Measurements from ENCODE around the gene PILRA. TPM values are rescaled to one million over a fixed set of nuclear protein-coding genes. Genes with fewer than 3 reads are reported as not detected.
"Not testable (repeated sequence)": the region's sequence is repeated elsewhere in the genome, so short reads cannot be mapped to it uniquely, and the experiment has no call there.

Gene PILRA
- total and polyA plus RNA-seq, 4 experiments from 2014 or later, result 0.32 to 5.8 (median 5.7) TPM; not detected in 1

DNA sequence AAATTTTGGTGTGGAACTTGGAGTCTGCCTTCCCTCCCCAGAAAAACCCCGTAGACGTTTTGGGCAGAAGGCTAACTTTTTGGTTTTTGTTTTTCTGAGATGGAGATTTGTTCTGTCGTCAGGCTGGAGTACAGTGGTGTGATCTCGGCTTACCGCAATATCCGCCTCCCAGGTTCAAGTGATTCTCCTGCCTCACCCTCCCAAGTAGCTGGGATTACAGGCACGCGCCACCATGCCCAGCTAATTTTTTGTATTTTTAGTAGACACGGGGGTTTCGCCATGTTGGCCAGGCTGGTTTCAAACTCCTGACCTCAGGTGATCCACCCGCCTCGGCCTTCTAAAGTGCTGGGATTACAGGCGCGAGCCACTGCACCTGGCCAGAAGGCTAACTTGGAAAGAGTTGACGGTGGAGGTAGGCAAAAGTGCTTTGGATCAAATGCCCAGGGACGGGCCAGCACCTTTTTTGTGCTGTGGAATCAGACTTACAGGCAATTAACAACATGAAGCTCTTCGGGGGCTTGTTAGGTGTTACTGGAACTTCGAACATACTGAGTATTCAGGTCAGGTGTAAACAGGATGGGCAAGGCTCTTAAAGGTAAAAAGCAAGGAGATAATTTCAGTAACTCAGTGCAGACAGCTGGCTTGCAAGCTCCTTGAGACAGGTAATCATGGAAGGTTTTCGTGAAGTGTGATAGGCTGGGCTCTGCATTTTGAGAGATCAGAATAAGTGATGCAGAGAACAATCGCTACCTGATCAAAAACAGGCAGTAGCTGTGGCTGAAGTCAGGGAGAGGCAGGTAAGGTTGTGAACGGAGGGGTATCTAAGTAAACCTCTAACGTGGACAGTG lies 61.2 kb downstream of the PILRA start:
- no peaks in the 10 kb centered on the region for H3K9me3 ChIP-seq (ENCODE audit: control insufficient read depth in 1 of 2, low read length in 2 of 2)
- peak overlapping the region; percentile 81 to 99 (median 94) for H3K27ac Mint-ChIP-seq
- H3K27me3 ChIP-seq (ENCODE audit: insufficient read depth, low read length), result no peaks in the 10 kb centered on the region
- H3K4me1 Mint-ChIP-seq, result peaks cover 26 to 64% (median 44%) of the 10 kb centered on the region in 4 donors
- H3K4me3 Mint-ChIP-seq, result peak overlapping the region; percentile 85 to 91 (median 90)
- H3K4me1 ChIP-seq (ENCODE audit: insufficient read depth, low read length), result peaks cover 54% of the 10 kb centered on the region
- peak overlapping the region; percentile 78 to 95 for H3K4me3 ChIP-seq (ENCODE audit: low read length in 2 of 2)
- intact Hi-C loops (cut with micrococcal nuclease), result no loop called here
- peak overlapping the region; percentile 92 for H3K27ac ChIP-seq (ENCODE audit: low read depth, low read length)
- peaks cover 12 to 51% of the 10 kb centered on the region in 2 donors for H3K36me3 Mint-ChIP-seq
- H3K9me3 Mint-ChIP-seq, result peaks cover 0 to 4% (median 0%) of the 10 kb centered on the region in 8 donors
- H3K36me3 ChIP-seq (ENCODE audit: insufficient read depth, low read length), result peaks cover 22% of the 10 kb centered on the region
- no peak for DNase-seq
- POLR2A ChIA-PET (ENCODE audit: partially characterized antibody), result interaction anchor here (1.1 to 7.0 kb wide), 9 partner anchors 16 to 286 kb away, joined by 3 to 74 read pairs (median 6); partner anchors contain the start of genes FBXO24, LAMTOR4, LRCH4 and MOSPD3
- H3K27me3 Mint-ChIP-seq, result no peaks in the 10 kb centered on the region
- CTCF ChIA-PET (ENCODE audit: partially characterized antibody), result interaction anchor here (0.6 to 2.7 kb wide), 6 partner anchors 16 to 301 kb away, joined by 3 to 8 read pairs (median 4); partner anchors contain the start of genes FBXO24 and LRCH4

DNA sequence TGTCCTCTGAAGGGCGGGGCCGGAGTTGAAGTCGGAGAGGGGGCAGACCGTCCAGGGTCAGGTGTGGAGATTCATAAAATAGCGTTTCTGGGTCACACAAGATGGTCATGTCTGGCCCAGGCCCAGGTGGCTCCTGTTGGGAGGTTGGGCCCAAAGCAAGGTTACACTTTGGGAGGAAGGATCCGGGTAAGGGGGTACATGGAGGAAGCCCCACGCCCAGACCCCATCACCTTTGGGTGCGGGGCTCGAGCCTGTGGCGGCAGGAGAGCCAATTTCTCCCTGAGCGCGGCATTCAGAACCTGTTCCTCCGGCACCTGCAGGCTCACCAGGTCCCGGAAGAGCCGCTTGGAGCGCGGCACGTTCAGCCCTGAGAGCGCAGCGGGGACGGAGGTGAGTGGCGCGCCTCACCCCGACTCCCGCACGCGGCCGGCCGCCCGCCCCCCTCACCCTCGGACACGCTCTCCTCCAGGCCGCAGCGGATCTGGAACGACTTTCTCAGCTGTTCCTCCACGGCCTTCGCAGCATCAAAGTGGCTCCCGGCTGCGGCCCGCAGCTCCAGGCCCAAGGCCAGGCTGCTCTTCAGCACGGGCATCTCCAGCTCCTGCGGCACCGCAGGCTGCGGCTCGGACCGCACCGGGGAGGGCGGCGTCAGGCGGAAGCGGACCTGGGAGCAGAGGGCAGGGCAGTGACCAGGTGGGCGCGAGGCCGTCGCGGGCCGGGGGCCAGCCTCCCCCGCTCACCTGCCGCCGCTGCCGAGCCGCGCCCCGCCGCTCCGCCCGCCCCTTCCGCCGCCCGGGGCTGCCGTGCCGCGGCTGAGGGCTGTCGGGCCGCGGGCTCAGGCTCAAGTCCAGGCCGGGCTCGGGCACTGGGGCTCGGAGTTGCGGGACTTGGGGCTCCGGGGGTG lies 62.4 kb downstream of the PILRA start:
- H3K4me1 Mint-ChIP-seq, result peaks cover 24 to 55% (median 40%) of the 10 kb centered on the region in 4 donors
- DNase-seq, result peak; percentile 46 to 58 (median 53)
- peaks cover 12 to 45% of the 10 kb centered on the region in 2 donors for H3K36me3 Mint-ChIP-seq
- intact Hi-C loops (cut with micrococcal nuclease), result loop anchor here (1.0 to 2.0 kb wide), 3 partner anchors 7 to 44 kb away; partner anchors contain the start of genes TSC22D4 and ZCWPW1
- peak overlapping the region; percentile 85 to 95 (median 92) for H3K4me3 Mint-ChIP-seq
- Histone ChIP-seq H3K4me3 (ENCODE audit: low read length in 2 of 2) (peak overlapping the region; percentile 78 to 95), H3K36me3 (ENCODE audit: insufficient read depth, low read length) (peaks cover 22% of the 10 kb centered on the region), H3K4me1 (ENCODE audit: insufficient read depth, low read length) (peaks cover 49% of the 10 kb centered on the region), H3K9me3 (ENCODE audit: control insufficient read depth in 1 of 2, low read length in 2 of 2) (no peaks in the 10 kb centered on the region), H3K27ac (ENCODE audit: low read depth, low read length) (peak overlapping the region; percentile 92), H3K27me3 (ENCODE audit: insufficient read depth, low read length) (no peaks in the 10 kb centered on the region)
- no peaks in the 10 kb centered on the region for H3K27me3 Mint-ChIP-seq
- ChIA-PET CTCF (ENCODE audit: partially characterized antibody) (interaction anchor here (0.6 to 2.7 kb wide), 6 partner anchors 15 to 256 kb away, joined by 3 to 8 read pairs (median 4); partner anchors contain the start of genes FBXO24 and LRCH4), POLR2A (ENCODE audit: partially characterized antibody) (interaction anchor here (0.6 to 7.0 kb wide), 24 partner anchors 7 to 386 kb away, joined by 3 to 74 read pairs (median 6); partner anchors contain the start of genes FBXO24, LAMTOR4, LRCH4 and MEPCE)
- H3K27ac Mint-ChIP-seq, result peak overlapping the region; percentile 81 to 99 (median 94)
- peaks cover 0 to 1% (median 0%) of the 10 kb centered on the region in 8 donors for H3K9me3 Mint-ChIP-seq

DNA sequence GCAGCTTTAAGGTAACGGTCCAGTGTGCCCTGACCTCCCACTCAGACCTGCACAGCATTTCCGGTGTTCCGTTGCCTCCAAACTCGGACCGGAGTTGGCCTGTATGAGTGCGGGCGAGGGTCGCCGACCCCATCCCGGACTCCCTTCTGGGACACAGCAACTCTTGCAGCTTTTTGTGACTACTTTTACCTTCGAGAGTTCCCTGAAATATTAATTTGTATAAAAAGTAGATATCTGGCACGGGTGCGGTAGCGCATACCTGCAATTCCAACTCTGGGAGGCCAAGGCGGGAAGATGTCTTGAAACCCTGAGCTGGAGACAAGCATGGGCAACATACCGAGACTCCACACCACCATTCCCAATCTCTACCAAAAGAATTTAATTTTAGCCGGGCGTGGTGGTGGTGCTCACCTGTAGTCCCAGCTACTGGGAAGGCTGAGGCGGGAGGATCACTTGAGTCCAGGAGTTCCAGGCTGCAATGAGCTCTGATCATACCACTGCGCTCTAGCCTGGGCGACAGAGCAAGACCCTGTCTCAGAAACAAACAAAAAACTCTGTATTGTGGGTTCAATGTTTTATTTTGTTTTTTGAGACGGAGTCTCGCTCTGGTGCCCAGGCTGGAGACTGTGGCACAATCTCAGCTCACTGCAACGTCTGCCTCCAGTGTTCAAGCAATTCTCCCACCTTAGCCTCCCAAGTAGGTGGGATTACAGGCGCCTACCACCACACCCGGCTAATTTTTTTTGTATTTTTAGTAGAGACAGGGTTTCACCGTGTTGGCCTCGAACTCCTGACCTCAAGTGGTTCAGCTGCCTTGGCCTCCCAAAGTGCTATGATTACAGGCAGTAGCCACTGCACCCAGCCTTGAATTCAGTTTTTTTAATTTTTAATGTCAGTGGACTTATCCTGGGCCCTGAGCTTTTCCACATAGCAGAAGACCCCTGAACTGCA lies 64.1 kb downstream of the PILRA start:
- Histone ChIP-seq H3K4me3 (ENCODE audit: low read length in 2 of 2) (peak overlapping the region in 1 of 2 donors; percentile 95), H3K27ac (ENCODE audit: low read depth, low read length) (no peak overlapping the region), H3K36me3 (ENCODE audit: insufficient read depth, low read length) (peaks cover 20% of the 10 kb centered on the region), H3K9me3 (ENCODE audit: control insufficient read depth in 1 of 2, low read length in 2 of 2) (no peaks in the 10 kb centered on the region), H3K27me3 (ENCODE audit: insufficient read depth, low read length) (no peaks in the 10 kb centered on the region), H3K4me1 (ENCODE audit: insufficient read depth, low read length) (peaks cover 32% of the 10 kb centered on the region)
- no peaks in the 10 kb centered on the region for H3K27me3 Mint-ChIP-seq
- H3K27ac Mint-ChIP-seq, result peak overlapping the region in 4 of 7 donors; percentile 47 to 99 (median 97)
- CTCF ChIA-PET (ENCODE audit: partially characterized antibody), result interaction anchor here (0.7 to 1.2 kb wide), 8 partner anchors 13 to 268 kb away, joined by 3 to 5 read pairs (median 3); partner anchors contain the start of gene POP7
- H3K36me3 Mint-ChIP-seq, result peaks cover 12 to 34% of the 10 kb centered on the region in 2 donors
- H3K4me3 Mint-ChIP-seq, result peak overlapping the region in 6 of 8 donors; percentile 3 to 96 (median 92)
- H3K9me3 Mint-ChIP-seq, result peaks cover 0 to 1% (median 0%) of the 10 kb centered on the region in 8 donors
- H3K4me1 Mint-ChIP-seq, result peaks cover 16 to 37% (median 26%) of the 10 kb centered on the region in 4 donors
- intact Hi-C loops (cut with micrococcal nuclease), result loop anchor here (2.0 kb wide), 1 partner anchor 13 kb away; no protein-coding TSS in a partner anchor
- POLR2A ChIA-PET (ENCODE audit: partially characterized antibody), result interaction anchor here (0.7 to 7.0 kb wide), 21 partner anchors 7 to 415 kb away, joined by 3 to 74 read pairs (median 7); partner anchors contain the start of genes FBXO24, GNB2, LRCH4 and MEPCE
- DNase-seq, result no peak

DNA sequence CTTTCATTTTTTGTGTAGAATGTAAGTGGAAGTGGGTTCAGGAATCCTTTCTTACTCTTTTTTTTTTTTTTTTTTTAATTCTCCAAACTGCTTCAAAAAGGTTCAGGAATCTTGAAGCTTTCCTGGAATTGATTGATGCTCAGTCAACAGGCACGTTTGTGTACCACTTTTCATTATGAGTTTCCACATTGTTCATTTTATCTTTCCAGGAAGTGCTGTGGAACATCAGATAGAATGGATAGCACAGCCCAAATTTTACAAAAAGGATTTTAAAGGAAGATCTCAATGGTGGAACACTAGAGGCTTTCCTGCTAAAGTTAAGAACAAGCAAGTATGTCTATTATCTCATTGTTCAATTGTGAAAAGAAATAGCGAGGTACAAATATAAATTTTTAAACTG lies 64.9 kb downstream of the PILRA start:
- H3K9me3 Mint-ChIP-seq, result peaks cover 0 to 1% (median 0%) of the 10 kb centered on the region in 8 donors
- H3K9me3 ChIP-seq (ENCODE audit: control insufficient read depth in 1 of 2, low read length in 2 of 2), result no peaks in the 10 kb centered on the region
- peaks cover 15 to 30% (median 22%) of the 10 kb centered on the region in 4 donors for H3K4me1 Mint-ChIP-seq
- H3K36me3 Mint-ChIP-seq, result peaks cover 12 to 27% of the 10 kb centered on the region in 2 donors
- H3K4me3 ChIP-seq (ENCODE audit: low read length in 2 of 2), result no peak overlapping the region
- H3K27me3 Mint-ChIP-seq, result no peaks in the 10 kb centered on the region
- H3K4me3 Mint-ChIP-seq, result peak overlapping the region in 2 of 8 donors; percentile 6 to 26
- peaks cover 17% of the 10 kb centered on the region for H3K36me3 ChIP-seq (ENCODE audit: insufficient read depth, low read length)
- CTCF ChIA-PET (ENCODE audit: partially characterized antibody), result interaction anchor here (0.7 to 1.2 kb wide), 4 partner anchors 15 to 206 kb away, joined by 3 to 5 read pairs (median 3); no protein-coding TSS in a partner anchor
- intact Hi-C loops (cut with micrococcal nuclease), result no loop called here
- H3K4me1 ChIP-seq (ENCODE audit: insufficient read depth, low read length), result peaks cover 27% of the 10 kb centered on the region
- POLR2A ChIA-PET (ENCODE audit: partially characterized antibody), result interaction anchor here (1.3 to 7.0 kb wide), 4 partner anchors 9 to 146 kb away, joined by 4 to 74 read pairs (median 34); partner anchors contain the start of genes FBXO24, LRCH4, MEPCE and ZCWPW1
- H3K27ac ChIP-seq (ENCODE audit: low read depth, low read length), result no peak overlapping the region
- no peak for DNase-seq
- peak overlapping the region in 3 of 7 donors; percentile 48 to 82 (median 64) for H3K27ac Mint-ChIP-seq
- no peaks in the 10 kb centered on the region for H3K27me3 ChIP-seq (ENCODE audit: insufficient read depth, low read length)

DNA sequence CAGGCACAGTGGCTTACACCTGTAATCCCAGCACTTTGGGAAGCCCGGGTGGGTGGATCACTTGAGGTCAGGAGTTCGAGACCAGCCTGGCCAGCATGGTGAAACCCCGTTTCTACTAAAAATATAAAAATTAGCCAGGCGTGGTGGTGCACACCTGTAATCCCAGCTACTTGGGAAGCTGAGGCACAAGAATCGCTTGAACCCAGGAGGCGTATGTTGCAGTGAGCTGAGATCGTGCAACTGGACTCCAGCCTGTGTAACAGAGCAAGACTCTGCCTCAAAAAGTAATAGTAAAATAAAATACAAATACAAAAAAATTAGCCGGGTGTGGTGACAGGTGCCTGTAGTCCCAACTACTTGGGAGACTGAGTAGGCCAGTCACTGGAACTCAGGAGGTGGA lies 65.4 kb downstream of the PILRA start:
- H3K4me3 ChIP-seq (ENCODE audit: low read length in 2 of 2); H3K27ac Mint-ChIP-seq; H3K27me3 Mint-ChIP-seq; CTCF ChIA-PET (ENCODE audit: partially characterized antibody); intact Hi-C loops (cut with micrococcal nuclease); H3K9me3 Mint-ChIP-seq; H3K9me3 ChIP-seq (ENCODE audit: control insufficient read depth in 1 of 2, low read length in 2 of 2); DNase-seq; H3K4me3 Mint-ChIP-seq; H3K27ac ChIP-seq (ENCODE audit: low read depth, low read length); H3K27me3 ChIP-seq (ENCODE audit: insufficient read depth, low read length): not testable (repeated sequence)
- Mint-ChIP-seq H3K4me1 (peaks cover 12 to 28% (median 18%) of the 10 kb centered on the region in 4 donors), H3K36me3 (peaks cover 10 to 21% of the 10 kb centered on the region in 2 donors)
- POLR2A ChIA-PET (ENCODE audit: partially characterized antibody), result interaction anchor here (1.3 to 7.0 kb wide), 3 partner anchors 10 to 146 kb away, joined by 4 to 74 read pairs (median 60); partner anchors contain the start of genes FBXO24, LRCH4, MEPCE and ZCWPW1
- Histone ChIP-seq H3K36me3 (ENCODE audit: insufficient read depth, low read length) (peaks cover 13% of the 10 kb centered on the region), H3K4me1 (ENCODE audit: insufficient read depth, low read length) (peaks cover 23% of the 10 kb centered on the region)

Data from CD4-positive, alpha-beta memory T cell (primary cell).